Measurements from ENCODE around the gene LHFPL3.

DNA sequence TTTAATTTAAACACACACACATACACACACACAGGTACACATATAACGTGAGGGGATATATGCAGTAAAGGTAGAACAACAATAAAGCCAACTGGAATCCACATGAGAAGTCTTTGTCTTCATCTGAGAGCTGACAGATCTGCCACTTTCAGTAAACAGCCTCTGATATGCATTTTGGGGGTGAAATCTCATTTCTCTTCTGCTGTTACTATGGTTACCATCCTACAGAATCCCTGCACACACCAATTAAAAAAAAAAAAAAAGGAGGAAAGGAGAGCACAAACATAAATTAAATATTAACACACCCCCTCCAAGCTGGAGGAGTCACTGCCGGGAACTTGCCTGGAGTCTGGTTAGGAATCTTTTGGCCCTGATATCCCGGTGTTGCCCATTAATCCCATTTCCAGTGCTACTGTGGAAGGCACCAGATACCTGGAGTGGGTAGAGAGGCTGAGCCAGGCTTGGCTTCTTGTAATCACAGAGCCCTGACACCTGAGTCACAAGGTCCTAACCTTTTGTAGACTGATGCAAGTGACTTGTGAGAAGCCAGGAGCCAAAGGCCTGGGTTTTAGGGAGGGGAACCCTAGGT, 169.1 kb downstream of the LHFPL3 start:
- TF ChIP-seq, protein P1, sequence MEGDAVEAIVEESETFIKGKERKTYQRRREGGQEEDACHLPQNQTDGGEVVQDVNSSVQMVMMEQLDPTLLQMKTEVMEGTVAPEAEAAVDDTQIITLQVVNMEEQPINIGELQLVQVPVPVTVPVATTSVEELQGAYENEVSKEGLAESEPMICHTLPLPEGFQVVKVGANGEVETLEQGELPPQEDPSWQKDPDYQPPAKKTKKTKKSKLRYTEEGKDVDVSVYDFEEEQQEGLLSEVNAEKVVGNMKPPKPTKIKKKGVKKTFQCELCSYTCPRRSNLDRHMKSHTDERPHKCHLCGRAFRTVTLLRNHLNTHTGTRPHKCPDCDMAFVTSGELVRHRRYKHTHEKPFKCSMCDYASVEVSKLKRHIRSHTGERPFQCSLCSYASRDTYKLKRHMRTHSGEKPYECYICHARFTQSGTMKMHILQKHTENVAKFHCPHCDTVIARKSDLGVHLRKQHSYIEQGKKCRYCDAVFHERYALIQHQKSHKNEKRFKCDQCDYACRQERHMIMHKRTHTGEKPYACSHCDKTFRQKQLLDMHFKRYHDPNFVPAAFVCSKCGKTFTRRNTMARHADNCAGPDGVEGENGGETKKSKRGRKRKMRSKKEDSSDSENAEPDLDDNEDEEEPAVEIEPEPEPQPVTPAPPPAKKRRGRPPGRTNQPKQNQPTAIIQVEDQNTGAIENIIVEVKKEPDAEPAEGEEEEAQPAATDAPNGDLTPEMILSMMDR (CRISPR knock-in tag; IDR thresholded peaks at IDR 0.05) = no peak
- TF ChIP-seq SMAD3 (CRISPR knock-in tag; IDR thresholded peaks at IDR 0.05) (no peak), ZBTB1 (CRISPR knock-in tag; IDR thresholded peaks at IDR 0.05; ENCODE audit: borderline replicate concordance) (no peak), ZNF232 (CRISPR knock-in tag; IDR thresholded peaks at IDR 0.05; ENCODE audit: borderline replicate concordance) (no peak), ZNF563 (CRISPR knock-in tag; IDR thresholded peaks at IDR 0.05) (no peak), NR2C2 (CRISPR knock-in tag; IDR thresholded peaks at IDR 0.05; ENCODE audit: borderline replicate concordance) (no peak), KDM5B (CRISPR knock-in tag; IDR thresholded peaks at IDR 0.05; ENCODE audit: borderline replicate concordance) (no peak)
- TF ChIP-seq, protein P2, sequence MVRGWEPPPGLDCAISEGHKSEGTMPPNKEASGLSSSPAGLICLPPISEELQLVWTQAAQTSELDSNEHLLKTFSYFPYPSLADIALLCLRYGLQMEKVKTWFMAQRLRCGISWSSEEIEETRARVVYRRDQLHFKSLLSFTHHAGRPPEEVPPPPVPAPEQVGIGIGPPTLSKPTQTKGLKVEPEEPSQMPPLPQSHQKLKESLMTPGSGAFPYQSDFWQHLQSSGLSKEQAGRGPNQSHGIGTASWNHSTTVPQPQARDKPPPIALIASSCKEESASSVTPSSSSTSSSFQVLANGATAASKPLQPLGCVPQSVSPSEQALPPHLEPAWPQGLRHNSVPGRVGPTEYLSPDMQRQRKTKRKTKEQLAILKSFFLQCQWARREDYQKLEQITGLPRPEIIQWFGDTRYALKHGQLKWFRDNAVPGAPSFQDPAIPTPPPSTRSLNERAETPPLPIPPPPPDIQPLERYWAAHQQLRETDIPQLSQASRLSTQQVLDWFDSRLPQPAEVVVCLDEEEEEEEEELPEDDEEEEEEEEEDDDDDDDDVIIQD (CRISPR knock-in tag; IDR thresholded peaks at IDR 0.05; ENCODE audit: low read depth) = no peak
